GM19438 (cell line): ENCODE measurements around the gene RAB30.

Experiments
- ATAC-seq: cut with Tn5 transposase; IDR thresholded peaks from one replicate; pipeline ENCODE4 v1.9.1; 2021; ENCODE audit warnings: low read depth; ENCODE audit not compliant: unreplicated experiment

The RAB30 gene

GRCh38 chr11:83072350-83073242 lies 899 bp upstream of the RAB30 start:
- no peak for ATAC-seq

GRCh38 chr11:83070731-83071566 lies 748 bp downstream of the RAB30 start:
- no peak for ATAC-seq

- ATAC-seq, result no peak
These were observed 1.5 kb downstream of the RAB30 start for GRCh38 chr11:83070044-83070701.

- ATAC-seq, result no peak
These were observed 2.2 kb downstream of the RAB30 start for GRCh38 chr11:83069441-83070043.

- ATAC-seq, result no peak
These were observed 3.1 kb downstream of the RAB30 start for GRCh38 chr11:83068568-83068967.

GRCh38 chr11:83064011-83064410 lies 7.7 kb downstream of the RAB30 start:
- no peak for ATAC-seq

- peak; percentile 61 for ATAC-seq
These were observed 8.5 kb downstream of the RAB30 start for GRCh38 chr11:83063073-83063754.

- peak; percentile 79 for ATAC-seq
These were observed 9.8 kb downstream of the RAB30 start for GRCh38 chr11:83061883-83062282.

- no peak for ATAC-seq
These were observed 10.7 kb downstream of the RAB30 start for GRCh38 chr11:83060965-83061364.

GRCh38 chr11:83057721-83058120 lies 14.0 kb downstream of the RAB30 start:
- ATAC-seq, result no peak

- no peak for ATAC-seq
These were observed 15.1 kb downstream of the RAB30 start for GRCh38 chr11:83056611-83057010.

GRCh38 chr11:83056204-83056603 lies 15.5 kb downstream of the RAB30 start:
- no peak for ATAC-seq

- no peak for ATAC-seq
These were observed 16.8 kb downstream of the RAB30 start for GRCh38 chr11:83054904-83055380.

- peak; percentile 88 for ATAC-seq
These were observed 17.7 kb downstream of the RAB30 start for GRCh38 chr11:83054001-83054400.

GRCh38 chr11:83051760-83052671 lies 19.7 kb downstream of the RAB30 start:
- no peak for ATAC-seq

GRCh38 chr11:83047515-83048225 lies 24.0 kb downstream of the RAB30 start:
- ATAC-seq, result no peak

GRCh38 chr11:83046621-83047172 lies 25.0 kb downstream of the RAB30 start:
- no peak for ATAC-seq
